Mucosa of descending colon (tissue), 3 donors: ENCODE measurements around the gene PPP2R2D. TPM values are rescaled to one million over a fixed set of nuclear protein-coding genes. Genes with fewer than 3 reads are reported as not detected.

Experiments
- ATAC-seq: fragments of 200-7000 bp; cut with Tn5 transposase; one replicate; pipeline ENCODE4 v1.9.1; 2020; ENCODE audit warnings: mild to moderate bottlenecking, moderate library complexity
- DNase-seq, 3 donors: peaks; one replicate each; pipeline ENCODE4 v3.0.0-alpha.2; 2020
- H3K36me3 ChIP-seq: fragments of 200-600 bp; one replicate; pipeline ENCODE4 v1.8.0; 2021; ENCODE audit warnings: low read depth, mild to moderate bottlenecking
- H3K4me1 ChIP-seq: fragments of 200-600 bp; one replicate; pipeline ENCODE4 v1.8.0; 2021; ENCODE audit warnings: low read depth, mild to moderate bottlenecking
- H3K4me3 ChIP-seq: fragments of 200-600 bp; one replicate; pipeline ENCODE4 v1.8.0; 2021; ENCODE audit warnings: mild to moderate bottlenecking
- H3K9me3 ChIP-seq: fragments of 200-600 bp; one replicate; pipeline ENCODE4 v1.8.0; 2021; ENCODE audit warnings: mild to moderate bottlenecking
- intact Hi-C, 2 donors: fragments of 100-400 bp; cut with DNase I in 1 of 2; cut with micrococcal nuclease in 1 of 2; formaldehyde crosslinking; loops; one replicate each; pipeline versions ENCODE4 v1.11.0 to v1.11.1; 2022; cut with DNase I, micrococcal nuclease
- total RNA-seq, 3 donors: library from RNA; stranded (reverse); fragmentation: NEBNext Ultra II Directional in 2 of 3; extraction: Animal tissue kit (Norgen Biotek cat#: 25700) in 2 of 3; gene quantifications; one replicate each; pipeline versions ENCODE4 v1.2.1 to v1.2.4, GENCODE V29; 2021 to 2023
- TF ChIP-seq, protein P1 (sequence below): fragments of 200-600 bp; IDR thresholded peaks from one replicate; pipeline ENCODE4 v1.8.0; 2022; ENCODE audit warnings: antibody characterized with exemption, mild to moderate bottlenecking
- donor health status: DM: no; HTN: no; CAD: no; lungs with moderate emphysema.
- donor health status: DM: no; HTN: no; CAD: no.
- donor health status: DM: no; HTN: yes; CAD: no.

The PPP2R2D gene
- total RNA-seq, 3 donors from 2014 or later: 27.8 to 34.4 (median 33.9) TPM

DNA sequence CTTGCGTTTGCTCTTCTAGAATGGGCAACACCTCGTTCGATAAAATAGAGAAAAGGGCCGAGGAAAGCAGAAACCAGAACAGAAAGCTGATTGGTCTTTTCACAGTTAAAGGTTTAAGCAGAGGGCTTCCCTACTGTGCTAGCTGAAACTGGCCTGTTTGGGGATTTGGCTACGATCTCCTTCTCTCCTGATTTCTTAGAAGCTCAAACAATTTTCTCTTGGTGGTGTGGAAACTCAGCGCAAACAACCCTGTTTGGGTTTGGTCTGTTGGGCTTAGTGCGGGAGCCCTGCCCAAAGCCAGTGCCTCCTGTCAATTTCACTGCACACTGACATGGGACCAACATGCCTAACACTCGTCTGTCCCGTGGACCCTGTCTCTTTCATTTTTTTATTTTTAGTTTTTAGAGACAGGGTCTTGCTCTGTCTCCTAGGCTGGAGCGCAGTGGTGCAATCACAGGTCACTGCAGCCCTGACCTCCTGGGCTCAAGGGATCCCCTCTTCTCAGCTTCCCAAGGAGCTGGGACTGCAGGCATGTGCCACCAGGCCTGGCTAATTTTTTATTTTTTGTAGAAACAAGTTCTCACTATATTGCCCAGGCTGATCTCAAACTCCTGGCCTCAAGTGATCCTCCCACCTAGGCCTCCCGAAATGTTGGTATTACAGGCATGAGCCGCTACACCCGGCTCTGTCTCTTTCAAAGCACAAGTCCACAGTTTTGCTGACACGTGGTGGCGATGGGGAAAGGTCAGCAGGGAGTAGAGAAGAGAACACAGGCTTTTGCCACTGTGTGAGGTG is 97.4 kb downstream of the PPP2R2D start:
- no peak for DNase-seq
- TF ChIP-seq, protein P1, sequence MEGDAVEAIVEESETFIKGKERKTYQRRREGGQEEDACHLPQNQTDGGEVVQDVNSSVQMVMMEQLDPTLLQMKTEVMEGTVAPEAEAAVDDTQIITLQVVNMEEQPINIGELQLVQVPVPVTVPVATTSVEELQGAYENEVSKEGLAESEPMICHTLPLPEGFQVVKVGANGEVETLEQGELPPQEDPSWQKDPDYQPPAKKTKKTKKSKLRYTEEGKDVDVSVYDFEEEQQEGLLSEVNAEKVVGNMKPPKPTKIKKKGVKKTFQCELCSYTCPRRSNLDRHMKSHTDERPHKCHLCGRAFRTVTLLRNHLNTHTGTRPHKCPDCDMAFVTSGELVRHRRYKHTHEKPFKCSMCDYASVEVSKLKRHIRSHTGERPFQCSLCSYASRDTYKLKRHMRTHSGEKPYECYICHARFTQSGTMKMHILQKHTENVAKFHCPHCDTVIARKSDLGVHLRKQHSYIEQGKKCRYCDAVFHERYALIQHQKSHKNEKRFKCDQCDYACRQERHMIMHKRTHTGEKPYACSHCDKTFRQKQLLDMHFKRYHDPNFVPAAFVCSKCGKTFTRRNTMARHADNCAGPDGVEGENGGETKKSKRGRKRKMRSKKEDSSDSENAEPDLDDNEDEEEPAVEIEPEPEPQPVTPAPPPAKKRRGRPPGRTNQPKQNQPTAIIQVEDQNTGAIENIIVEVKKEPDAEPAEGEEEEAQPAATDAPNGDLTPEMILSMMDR: no peak
- H3K4me3 ChIP-seq: no peak overlapping the region
- intact Hi-C loops: no loop called here
- no peak for ATAC-seq
- no peaks in the 10 kb centered on the region for H3K9me3 ChIP-seq
- peaks cover 4% of the 10 kb centered on the region for H3K4me1 ChIP-seq
- no peaks in the 10 kb centered on the region for H3K36me3 ChIP-seq

DNA sequence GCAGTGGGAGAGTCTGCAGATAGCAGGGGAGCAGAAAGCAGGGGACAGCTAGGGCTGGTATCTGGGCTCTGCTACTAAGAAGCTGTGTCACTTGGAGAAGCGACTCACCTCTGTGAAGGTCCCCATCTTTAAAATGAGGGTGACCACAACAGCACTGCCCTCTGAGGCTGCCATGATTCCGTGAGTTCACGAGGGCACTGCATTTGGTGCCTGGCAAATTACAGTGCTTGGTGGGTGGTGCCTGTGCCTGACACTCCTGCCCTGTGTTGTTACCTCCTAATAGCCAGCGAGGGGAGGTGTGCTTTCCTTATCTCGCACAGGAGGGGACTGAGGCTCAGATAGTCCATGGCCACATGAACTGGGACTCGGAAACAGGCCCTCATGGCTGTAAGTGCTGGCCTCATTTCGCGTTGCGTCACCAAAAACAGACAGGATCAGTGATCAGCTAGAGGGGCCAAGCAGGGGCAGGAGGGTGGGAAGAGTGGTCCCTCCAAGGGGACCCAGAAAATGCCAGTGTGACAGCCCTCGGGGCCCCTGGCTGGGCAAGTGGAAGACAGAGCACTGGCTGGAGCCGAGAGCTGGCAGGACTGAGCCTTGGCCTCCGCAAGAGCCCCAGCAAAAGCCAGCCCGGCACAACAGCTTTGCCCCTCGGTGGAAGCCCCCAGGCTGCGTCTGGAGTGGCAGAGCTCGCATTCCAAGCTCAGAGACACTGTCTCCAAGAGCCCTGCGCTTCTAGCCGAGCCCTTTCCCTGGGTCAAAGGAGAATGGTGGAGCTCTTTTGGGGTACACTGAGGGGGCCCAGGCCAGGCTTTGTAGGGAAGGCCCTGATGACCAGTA is 98.3 kb downstream of the PPP2R2D start:
- ATAC-seq (no peak), DNase-seq (no peak)
- TF ChIP-seq, protein P1: no peak

DNA sequence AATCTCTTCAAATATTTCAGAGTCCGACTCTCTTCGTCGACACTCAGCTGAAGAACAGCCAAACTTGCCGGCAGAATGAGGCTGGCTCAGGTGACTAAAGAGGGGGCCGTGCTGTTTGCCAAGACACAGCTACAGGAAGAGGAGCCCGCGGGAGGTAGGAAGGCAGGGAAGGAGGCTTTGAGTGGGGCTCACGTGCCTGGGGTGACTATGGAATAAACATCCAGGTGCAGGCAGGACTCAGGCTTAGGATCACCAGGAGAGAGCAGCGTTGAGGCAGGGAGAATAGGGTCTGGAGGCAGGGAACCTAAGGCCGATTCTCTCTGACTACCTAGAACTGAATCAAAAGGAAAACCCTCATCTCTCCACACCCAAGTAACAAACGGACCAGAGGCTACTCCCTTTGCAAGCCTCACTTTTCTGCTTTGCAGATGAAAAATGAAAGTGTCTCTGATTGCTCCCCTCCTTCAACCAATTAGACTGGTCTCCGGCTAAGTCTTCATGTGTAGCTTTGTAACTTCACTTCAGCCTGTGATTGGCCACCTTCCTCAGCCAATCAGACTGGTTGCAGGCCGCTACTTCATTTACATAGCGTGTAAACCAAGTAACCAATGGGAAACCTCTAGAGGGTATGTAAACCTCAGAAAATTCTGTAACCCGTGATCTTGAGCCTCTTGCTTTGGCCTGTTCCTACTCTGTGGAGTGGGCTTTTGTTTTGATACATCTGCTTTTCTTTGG is 100.6 kb downstream of the PPP2R2D start:
- peaks cover 6% of the 10 kb centered on the region for H3K9me3 ChIP-seq
- TF ChIP-seq, protein P1: no peak
- ATAC-seq (no peak), DNase-seq (no peak)
- intact Hi-C loops: no loop called here
- H3K36me3 ChIP-seq: no peaks in the 10 kb centered on the region
- peaks cover 4% of the 10 kb centered on the region for H3K4me1 ChIP-seq
- H3K4me3 ChIP-seq: no peak overlapping the region

More for the DNA sequence above, 98.3 kb downstream of the PPP2R2D start:
- H3K4me1 ChIP-seq: peaks cover 4% of the 10 kb centered on the region
- intact Hi-C loops: no loop called here
- H3K36me3 ChIP-seq: no peaks in the 10 kb centered on the region
- H3K9me3 ChIP-seq: no peaks in the 10 kb centered on the region
- no peak overlapping the region for H3K4me3 ChIP-seq

DNA sequence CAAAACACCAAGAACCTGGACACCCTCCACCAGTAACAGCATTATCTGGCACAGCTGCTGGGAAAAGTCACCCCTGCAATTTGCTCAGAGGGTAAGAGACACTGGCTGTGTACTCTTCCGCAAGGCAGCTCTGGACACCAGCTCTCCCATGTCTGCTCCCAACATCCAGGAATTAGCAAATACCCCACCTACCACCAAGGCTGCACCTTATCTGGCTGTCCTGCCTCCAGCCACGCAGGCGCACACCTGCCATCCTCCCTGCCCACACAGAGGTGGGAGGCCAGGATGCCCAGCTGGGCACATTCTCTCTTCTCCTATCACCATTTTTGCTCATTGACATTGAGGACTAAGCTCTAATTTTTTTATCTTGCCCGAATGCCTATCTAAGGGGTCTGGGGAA is 101.2 kb downstream of the PPP2R2D start:
- Histone ChIP-seq H3K4me3 (no peak overlapping the region), H3K4me1 (peaks cover 4% of the 10 kb centered on the region), H3K36me3 (no peaks in the 10 kb centered on the region), H3K9me3 (peaks cover 6% of the 10 kb centered on the region)
- intact Hi-C loops: no loop called here
- ATAC-seq (no peak), DNase-seq (no peak)
- TF ChIP-seq, protein P1: no peak

DNA sequence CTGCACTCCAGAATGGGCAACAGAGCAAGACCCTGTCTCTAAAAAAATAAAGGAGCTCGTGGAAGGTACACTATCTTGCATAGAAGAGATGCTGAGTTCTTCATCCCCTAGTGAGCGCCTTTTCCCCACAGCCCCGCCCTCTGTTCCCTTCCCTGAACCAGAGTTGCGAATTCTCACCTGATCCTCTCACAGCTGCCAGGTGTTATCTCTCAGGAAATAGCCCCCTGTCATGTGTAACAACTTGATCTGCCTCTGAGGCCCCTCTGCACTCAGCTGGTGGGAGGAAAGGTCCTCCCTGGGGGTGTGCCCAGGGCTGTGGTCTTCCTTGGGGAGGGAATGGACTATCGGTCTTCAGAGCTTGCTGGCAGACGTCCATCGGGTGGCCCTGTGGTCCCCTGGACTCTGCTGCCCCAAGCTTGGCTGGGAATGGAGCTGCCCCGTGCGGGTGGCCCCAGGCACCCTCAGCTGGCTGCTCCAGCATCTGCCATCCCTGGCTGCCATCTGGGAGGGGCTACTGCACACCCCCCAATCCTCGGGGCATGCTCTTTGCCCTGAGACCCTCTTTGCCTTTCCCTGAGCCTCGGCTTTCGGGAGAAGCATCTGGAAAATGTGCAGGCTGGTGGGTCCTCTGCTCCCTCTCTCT is 102.6 kb downstream of the PPP2R2D start:
- no peak for ATAC-seq
- intact Hi-C loops: no loop called here
- Histone ChIP-seq H3K9me3 (peaks cover 6% of the 10 kb centered on the region), H3K36me3 (no peaks in the 10 kb centered on the region), H3K4me3 (no peak overlapping the region), H3K4me1 (peaks cover under 1% of the 10 kb centered on the region)
- TF ChIP-seq, protein P1: no peak
- DNase-seq: no peak
